Measurements from ENCODE around the gene CLK2. TPM values are rescaled to one million over a fixed set of nuclear protein-coding genes. Genes with fewer than 3 reads are reported as not detected.
"Not testable (repeated sequence)": the region's sequence is repeated elsewhere in the genome, so short reads cannot be mapped to it uniquely, and the experiment has no call there.

The CLK2 gene
- polyA plus RNA-seq, 12 donors: 32.8 to 79.5 (median 38.6) TPM; not detected in 1

DNA sequence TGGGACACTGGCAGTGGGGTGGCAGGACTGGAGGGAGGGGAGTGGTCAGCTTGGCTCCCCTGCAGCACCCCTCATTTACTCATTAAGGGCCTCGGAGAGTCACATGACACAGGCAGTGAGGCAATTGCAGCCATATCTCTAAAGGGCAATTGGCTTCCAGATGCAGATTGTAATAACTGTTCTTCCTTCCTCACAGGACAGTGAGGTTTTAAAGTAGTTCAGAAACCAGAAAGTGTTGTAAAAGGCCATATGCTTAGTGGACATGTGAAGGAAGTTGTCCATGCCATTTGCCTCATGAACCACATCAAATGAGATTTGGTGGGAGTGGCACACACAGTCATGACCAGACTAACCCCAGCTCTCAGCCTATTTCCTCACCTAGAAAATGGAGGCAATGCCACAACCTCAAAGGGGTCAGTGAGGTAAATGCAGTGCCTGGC, 53.7 kb downstream of the CLK2 start:
- DNase-seq: no peak

DNA sequence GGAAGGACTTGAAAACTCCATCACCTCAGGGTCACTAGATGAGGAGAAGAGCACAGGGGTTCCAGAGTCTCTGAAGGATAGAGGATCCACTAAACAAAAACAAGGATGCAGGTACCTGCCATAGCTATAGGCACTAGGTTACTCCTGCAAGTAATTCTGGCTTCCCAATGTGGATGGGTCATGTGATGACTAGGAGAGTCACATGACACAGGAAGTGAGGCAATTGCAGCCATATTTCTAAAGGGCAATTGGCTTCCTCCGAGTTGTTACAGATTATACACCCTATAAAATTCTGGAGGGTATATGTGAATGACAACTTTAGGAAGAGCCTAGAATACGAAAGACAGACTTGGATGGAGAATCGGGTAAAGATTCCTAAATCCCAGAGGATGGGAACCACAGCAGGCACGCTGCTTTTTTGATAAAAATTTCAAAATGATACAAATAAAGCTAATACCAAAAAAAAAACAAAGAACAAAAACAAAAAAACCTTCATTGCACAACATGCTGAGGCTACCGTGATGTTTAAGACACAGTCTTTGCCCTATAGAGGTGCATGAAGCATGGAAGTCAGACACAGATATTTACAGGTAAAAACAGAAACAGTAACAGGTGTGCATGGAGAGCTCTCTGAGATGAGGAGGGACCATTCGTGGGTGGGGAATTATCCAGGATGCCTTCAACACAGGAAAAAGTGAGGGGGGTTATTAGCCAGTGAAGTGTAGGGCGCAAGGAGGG, 54.3 kb downstream of the CLK2 start:
- no peak for DNase-seq

DNA sequence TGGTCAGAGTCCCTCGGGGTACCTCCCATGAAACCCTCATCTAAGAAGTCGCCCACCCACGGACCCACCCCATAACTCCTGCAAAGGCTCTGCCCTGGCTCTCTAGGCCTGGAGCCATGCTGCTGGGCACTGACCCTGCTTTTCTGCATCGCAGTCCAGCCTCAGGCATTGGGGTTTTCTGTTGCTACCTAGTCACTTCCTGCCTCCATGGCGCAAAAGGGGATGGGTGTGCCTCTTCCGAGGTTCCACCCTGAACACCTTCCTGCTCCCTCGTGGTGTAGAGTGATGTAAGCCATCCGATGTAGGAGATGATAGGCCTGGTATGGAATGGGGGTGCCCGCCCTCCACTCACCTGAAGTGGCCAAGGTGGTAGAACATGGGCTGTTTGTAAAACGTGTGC, 58.6 kb downstream of the CLK2 start:
- not testable (repeated sequence) for DNase-seq

Other genes starting within 250 kb of the CLK2 start
- gene DCST2, start 239.7 kb downstream of the CLK2 start, polyA plus RNA-seq (ENCODE audit: insufficient read length in 12 of 12): 1 to 10 TPM in 3 of 12 donors, under 1 TPM in 7, not detected in 2; 0.34 to 1.6 (median 0.57) TPM
- under 1 TPM in 8 of 12 donors, not detected in 4; 0.16 to 0.29 (median 0.24) TPM for gene DCST1, start 239.7 kb downstream of the CLK2 start, polyA plus RNA-seq (ENCODE audit: insufficient read length in 12 of 12)
- gene ADAM15, start 222.2 kb downstream of the CLK2 start, polyA plus RNA-seq (ENCODE audit: insufficient read length in 12 of 12): 100 to 1,000 TPM in 1 of 12 donors, 10 to 100 TPM in 10, not detected in 1; 47.2 to 143 (median 56.3) TPM
- 10 to 100 TPM in 3 of 12 donors, 1 to 10 TPM in 8, not detected in 1; 4.7 to 12.1 (median 6.5) TPM for gene EFNA4, start 209.8 kb downstream of the CLK2 start, polyA plus RNA-seq (ENCODE audit: insufficient read length in 12 of 12)
- 10 to 100 TPM in 1 of 12 donors, 1 to 10 TPM in 9, not detected in 2; 1.3 to 11.7 (median 2.1) TPM for gene EFNA3, start 194.7 kb downstream of the CLK2 start, polyA plus RNA-seq (ENCODE audit: insufficient read length in 12 of 12)
- gene EFNA1, start 145.6 kb downstream of the CLK2 start, polyA plus RNA-seq (ENCODE audit: insufficient read length in 12 of 12): 10 to 100 TPM in 11 of 12 donors, not detected in 1; 19.3 to 35.9 (median 23.3) TPM
- gene SLC50A1, start 137.7 kb downstream of the CLK2 start, polyA plus RNA-seq (ENCODE audit: insufficient read length in 12 of 12): 10 to 100 TPM in 11 of 12 donors, not detected in 1; 18.5 to 27.5 (median 23.4) TPM
- 10 to 100 TPM in 10 of 12 donors, not detected in 2; 13.2 to 24.3 (median 17.5) TPM for gene DPM3, start 133.0 kb downstream of the CLK2 start, polyA plus RNA-seq (ENCODE audit: insufficient read length in 12 of 12)
- gene KRTCAP2, start 100.2 kb downstream of the CLK2 start, polyA plus RNA-seq (ENCODE audit: insufficient read length in 12 of 12): 100 to 1,000 TPM in 5 of 12 donors, 10 to 100 TPM in 6, not detected in 1; 59.2 to 147 (median 99.7) TPM
- 1 to 10 TPM in 2 of 12 donors, under 1 TPM in 9, not detected in 1; 0.35 to 5.8 (median 0.56) TPM for gene TRIM46, start 99.7 kb downstream of the CLK2 start, polyA plus RNA-seq (ENCODE audit: insufficient read length in 12 of 12)
- 10 to 100 TPM in 11 of 12 donors, not detected in 1; 44.8 to 81.2 (median 63.4) TPM for gene THBS3, start 65.6 kb downstream of the CLK2 start, polyA plus RNA-seq (ENCODE audit: insufficient read length in 12 of 12)
- gene MTX1, start 64.8 kb downstream of the CLK2 start, polyA plus RNA-seq (ENCODE audit: insufficient read length in 12 of 12): 10 to 100 TPM in 11 of 12 donors, not detected in 1; 12.7 to 23.0 (median 19.0) TPM
- gene ENTREP3, start 18.0 kb downstream of the CLK2 start, polyA plus RNA-seq (ENCODE audit: insufficient read length in 12 of 12): 10 to 100 TPM in 11 of 12 donors, not detected in 1; 10.8 to 33.3 (median 13.5) TPM
- gene SCAMP3, start 11.1 kb downstream of the CLK2 start, polyA plus RNA-seq (ENCODE audit: insufficient read length in 12 of 12): 10 to 100 TPM in 11 of 12 donors, not detected in 1; 37.6 to 64.7 (median 42.4) TPM
- 1 to 10 TPM in 11 of 12 donors, not detected in 1; 3.7 to 8.6 (median 4.6) TPM for gene HCN3, start 4.0 kb upstream of the CLK2 start, polyA plus RNA-seq (ENCODE audit: insufficient read length in 12 of 12)
- gene PKLR, start 27.9 kb upstream of the CLK2 start, polyA plus RNA-seq (ENCODE audit: insufficient read length in 12 of 12): under 1 TPM in 8 of 12 donors, not detected in 4; 0.07 to 0.44 (median 0.15) TPM
- 100 to 1,000 TPM in 8 of 12 donors, 10 to 100 TPM in 3, not detected in 1; 83.9 to 131 (median 107) TPM for gene FDPS, start 35.4 kb upstream of the CLK2 start, polyA plus RNA-seq (ENCODE audit: insufficient read length in 12 of 12)
- 10 to 100 TPM in 11 of 12 donors, not detected in 1; 20.5 to 44.8 (median 26.4) TPM for gene RUSC1, start 47.4 kb upstream of the CLK2 start, polyA plus RNA-seq (ENCODE audit: insufficient read length in 12 of 12)